GM19328 (cell line): ENCODE measurements around the gene BMP8B.
"Not testable (repeated sequence)": the region's sequence is repeated elsewhere in the genome, so short reads cannot be mapped to it uniquely, and the experiment has no call there.

ENCODE experiments used
- ATAC-seq: cut with Tn5 transposase; IDR thresholded peaks from one replicate; pipeline ENCODE4 v1.9.1; 2021; ENCODE audit warnings: mild to moderate bottlenecking, moderate library complexity; ENCODE audit not compliant: unreplicated experiment

The BMP8B gene

GRCh38 chr1:39779137-39779536 is 9.5 kb downstream of the BMP8B start:
- ATAC-seq, result no peak

- not testable (repeated sequence) for ATAC-seq
Measured at GRCh38 chr1:39778463-39779099, 10.1 kb downstream of the BMP8B start.

- ATAC-seq, result not testable (repeated sequence)
Measured at GRCh38 chr1:39777896-39778295, 10.8 kb downstream of the BMP8B start.

- no peak for ATAC-seq
Measured at GRCh38 chr1:39777306-39777705, 11.4 kb downstream of the BMP8B start.

- ATAC-seq, result no peak
Measured at GRCh38 chr1:39776886-39777285, 11.8 kb downstream of the BMP8B start.

- ATAC-seq, result no peak
Measured at GRCh38 chr1:39776400-39776713, 12.3 kb downstream of the BMP8B start.

GRCh38 chr1:39775676-39776399 is 12.8 kb downstream of the BMP8B start:
- not testable (repeated sequence) for ATAC-seq

GRCh38 chr1:39775141-39775540 is 13.5 kb downstream of the BMP8B start:
- not testable (repeated sequence) for ATAC-seq

- ATAC-seq, result not testable (repeated sequence)
Measured at GRCh38 chr1:39773369-39773979, 15.2 kb downstream of the BMP8B start.

- not testable (repeated sequence) for ATAC-seq
Measured at GRCh38 chr1:39771022-39771532, 17.6 kb downstream of the BMP8B start, which contains the start of gene OXCT2. Gene OXCT2, minus strand, starts transcription at chr1:39771348. Its CDS starts 93 bp downstream, at chr1:39771255.

GRCh38 chr1:39770100-39771021 is 18.3 kb downstream of the BMP8B start:
- not testable (repeated sequence) for ATAC-seq

- ATAC-seq, result not testable (repeated sequence)
Measured at GRCh38 chr1:39769502-39769901, 19.2 kb downstream of the BMP8B start.

GRCh38 chr1:39766466-39766865 is 22.2 kb downstream of the BMP8B start:
- ATAC-seq, result not testable (repeated sequence)

- ATAC-seq, result not testable (repeated sequence)
Measured at GRCh38 chr1:39764512-39764911, 24.2 kb downstream of the BMP8B start.

- ATAC-seq, result not testable (repeated sequence)
Measured at GRCh38 chr1:39763619-39764374, 24.9 kb downstream of the BMP8B start.

GRCh38 chr1:39762550-39763540 is 25.8 kb downstream of the BMP8B start:
- ATAC-seq, result no peak

GRCh38 chr1:39761557-39762260 is 27.0 kb downstream of the BMP8B start:
- no peak for ATAC-seq

GRCh38 chr1:39761016-39761415 is 27.6 kb downstream of the BMP8B start:
- no peak for ATAC-seq
